ENCODE data around the gene CD248. TPM values are rescaled to one million over a fixed set of nuclear protein-coding genes. Genes with fewer than 3 reads are reported as not detected.
"Not testable (repeated sequence)": the region's sequence is repeated elsewhere in the genome, so short reads cannot be mapped to it uniquely, and the experiment has no call there.

The CD248 gene
- 1.5 TPM for total RNA-seq

GRCh38 chr11:66316849-66317251, at the start of gene CD248:
Gene CD248 (minus strand): TSS chr11:66317044. CDS start chr11:66317027, 17 bp downstream.
- Histone ChIP-seq H3K9me3 (ENCODE audit: low read depth, low read length) (no peaks in the 10 kb centered on the region), H3K4me1 (ENCODE audit: insufficient read depth, low read length) (peaks cover 47% of the 10 kb centered on the region), H3K4me3 (ENCODE audit: low read length) (no peak within 1 kb of the TSS), H3K27me3 (ENCODE audit: insufficient read depth, low read length) (no peaks in the 10 kb centered on the region)

DNA sequence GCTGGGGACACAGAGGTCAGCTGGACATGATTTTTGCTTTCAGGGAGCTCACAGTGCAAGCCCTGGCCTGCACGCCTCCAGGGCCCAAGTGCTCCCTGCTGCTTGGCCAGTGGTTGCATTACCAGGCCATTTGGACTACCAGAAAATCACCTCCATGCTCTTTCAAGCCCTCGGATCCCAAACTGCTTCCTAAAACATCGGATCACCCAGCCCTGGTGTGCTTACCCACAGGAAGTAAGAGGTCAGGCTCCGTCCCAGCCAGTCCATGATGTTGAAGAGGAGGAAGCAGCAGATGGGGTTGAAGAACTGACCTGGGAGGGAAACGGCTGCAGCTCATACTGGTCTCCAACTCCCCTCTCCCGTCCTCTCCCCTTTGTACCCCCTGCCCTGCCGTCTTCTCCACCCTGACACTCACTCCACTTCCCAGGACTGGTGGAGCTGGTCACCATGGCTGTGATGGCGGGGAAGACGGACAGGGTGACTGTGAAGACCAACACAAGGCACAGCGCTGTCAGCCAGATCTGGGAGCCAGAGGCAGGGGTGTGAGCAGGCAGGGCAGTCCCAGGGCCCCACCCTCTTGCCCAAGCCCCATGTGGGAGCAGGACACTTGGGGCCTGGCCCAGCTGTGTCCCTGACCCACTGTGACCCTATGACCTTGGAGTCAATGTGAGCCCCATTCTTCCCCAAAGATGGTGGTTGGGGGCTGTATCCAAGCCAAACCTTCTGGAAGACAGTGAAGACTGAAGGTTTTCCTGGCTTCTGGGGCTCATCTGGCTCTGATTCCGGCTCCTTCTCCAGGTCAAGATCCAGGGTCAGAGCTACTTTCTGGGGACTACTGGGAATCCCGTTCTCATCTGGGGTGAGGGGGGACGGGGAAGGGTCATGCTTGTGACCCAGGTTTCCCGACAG, 49.1 kb upstream of the CD248 start:
- Histone ChIP-seq H3K4me3 (ENCODE audit: low read length) (no peak overlapping the region), H3K27me3 (ENCODE audit: insufficient read depth, low read length) (no peaks in the 10 kb centered on the region), H3K9me3 (ENCODE audit: low read depth, low read length) (no peaks in the 10 kb centered on the region), H3K4me1 (ENCODE audit: insufficient read depth, low read length) (peaks cover 2% of the 10 kb centered on the region)

DNA sequence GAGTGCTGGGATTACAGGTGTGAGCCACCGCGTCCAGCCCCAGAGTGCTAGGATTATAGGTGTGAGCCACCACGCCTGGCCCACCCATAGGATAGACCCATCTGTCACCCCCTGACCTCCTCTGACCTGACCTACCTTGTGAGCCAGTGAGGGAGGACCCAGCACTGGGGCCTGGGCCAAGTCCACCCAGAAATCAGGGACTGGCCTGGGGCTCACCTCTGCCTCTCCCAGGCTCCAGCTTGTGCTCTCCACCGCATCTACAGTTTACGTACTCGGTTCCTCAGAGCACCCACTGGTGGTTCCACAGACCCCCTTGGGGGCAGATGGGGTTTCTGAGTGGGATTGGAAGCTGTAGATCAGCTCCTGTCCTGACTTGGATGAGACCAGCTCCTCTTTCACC, 48.3 kb upstream of the CD248 start:
- Histone ChIP-seq H3K27me3 (ENCODE audit: insufficient read depth, low read length) (no peaks in the 10 kb centered on the region), H3K9me3 (ENCODE audit: low read depth, low read length) (no peaks in the 10 kb centered on the region), H3K4me3 (ENCODE audit: low read length) (no peak overlapping the region), H3K4me1 (ENCODE audit: insufficient read depth, low read length) (no peaks in the 10 kb centered on the region)

- no peaks in the 10 kb centered on the region for H3K9me3 ChIP-seq (ENCODE audit: low read depth, low read length)
- H3K4me1 ChIP-seq (ENCODE audit: insufficient read depth, low read length) = no peaks in the 10 kb centered on the region
- no peaks in the 10 kb centered on the region for H3K27me3 ChIP-seq (ENCODE audit: insufficient read depth, low read length)
- no peak overlapping the region for H3K4me3 ChIP-seq (ENCODE audit: low read length)
Measured at GRCh38 chr11:66363805-66364535, 47.1 kb upstream of the CD248 start.

- no peaks in the 10 kb centered on the region for H3K9me3 ChIP-seq (ENCODE audit: low read depth, low read length)
- no peak overlapping the region for H3K4me3 ChIP-seq (ENCODE audit: low read length)
- H3K27me3 ChIP-seq (ENCODE audit: insufficient read depth, low read length) = no peaks in the 10 kb centered on the region
- no peaks in the 10 kb centered on the region for H3K4me1 ChIP-seq (ENCODE audit: insufficient read depth, low read length)
Measured at GRCh38 chr11:66363187-66363601, 46.4 kb upstream of the CD248 start.

DNA sequence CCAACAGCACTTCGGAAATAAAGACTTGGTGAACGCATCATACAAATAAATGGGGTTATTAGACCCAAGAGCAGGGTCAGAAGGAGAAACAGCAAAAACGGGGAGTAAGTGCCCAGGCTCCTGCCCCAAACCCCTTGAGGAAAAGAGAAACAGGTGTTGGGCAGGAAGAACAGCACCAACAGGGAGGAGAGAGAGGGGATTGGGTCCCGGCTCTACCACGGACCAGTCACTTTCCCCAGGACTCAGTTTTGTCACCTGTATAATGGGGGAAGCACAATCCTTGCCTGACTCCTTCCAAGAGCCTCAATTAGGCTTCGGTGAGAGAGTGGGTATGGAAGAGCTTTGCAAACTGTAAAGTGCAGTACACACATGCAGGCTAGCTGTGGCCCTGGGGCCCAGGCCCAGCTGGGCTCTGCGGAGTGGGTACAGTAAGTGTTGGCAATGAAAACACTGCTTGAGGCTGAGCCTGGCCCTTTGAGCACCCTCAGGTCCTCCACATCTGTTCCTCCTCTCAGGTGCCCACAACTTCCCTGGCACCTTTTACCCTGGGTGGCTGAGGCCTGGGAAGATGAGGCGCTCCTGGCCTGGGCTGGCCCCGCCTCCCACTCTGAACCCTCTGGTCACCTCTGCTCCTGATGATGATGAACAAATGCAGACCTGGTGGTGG, 45.8 kb upstream of the CD248 start:
- Histone ChIP-seq H3K4me3 (ENCODE audit: low read length) (no peak overlapping the region), H3K4me1 (ENCODE audit: insufficient read depth, low read length) (no peaks in the 10 kb centered on the region), H3K27me3 (ENCODE audit: insufficient read depth, low read length) (no peaks in the 10 kb centered on the region), H3K9me3 (ENCODE audit: low read depth, low read length) (no peaks in the 10 kb centered on the region)

GRCh38 chr11:66361502-66361941, 44.7 kb upstream of the CD248 start:
- no peaks in the 10 kb centered on the region for H3K27me3 ChIP-seq (ENCODE audit: insufficient read depth, low read length)
- no peaks in the 10 kb centered on the region for H3K9me3 ChIP-seq (ENCODE audit: low read depth, low read length)
- no peaks in the 10 kb centered on the region for H3K4me1 ChIP-seq (ENCODE audit: insufficient read depth, low read length)
- H3K4me3 ChIP-seq (ENCODE audit: low read length) = no peak overlapping the region

DNA sequence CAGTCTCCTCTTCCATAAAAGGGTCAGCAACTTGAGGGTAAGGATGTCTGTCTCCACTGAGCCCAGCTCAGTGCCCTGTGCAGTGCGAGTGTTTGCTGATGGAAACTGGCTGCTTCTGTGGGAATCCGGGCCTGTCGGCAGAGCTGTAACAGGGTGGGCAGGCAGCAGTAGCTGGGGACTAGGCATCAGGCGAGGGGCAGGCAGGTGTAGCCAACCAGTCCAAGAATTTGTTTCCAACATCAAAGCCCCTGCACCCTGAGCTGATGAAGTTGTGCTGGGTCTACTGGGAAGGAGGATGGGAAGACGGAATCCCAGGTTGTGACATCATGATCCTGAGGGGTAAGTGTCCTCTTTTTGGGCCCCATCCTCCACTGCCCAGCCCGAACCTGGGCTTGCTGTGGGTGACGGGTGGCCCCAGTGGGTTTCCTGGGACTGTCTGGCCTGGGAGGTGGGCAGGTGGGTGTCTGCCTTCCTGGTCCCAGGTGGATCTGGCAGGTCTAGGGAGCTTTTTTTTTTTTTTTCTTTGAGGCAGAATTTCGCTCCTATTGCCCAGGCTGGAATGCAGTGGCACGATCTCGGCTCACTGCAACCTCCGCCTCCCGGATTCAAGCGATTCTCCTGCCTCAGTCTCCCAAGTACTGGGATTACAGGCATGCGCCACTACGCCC, 43.7 kb upstream of the CD248 start:
- Histone ChIP-seq H3K4me1 (ENCODE audit: insufficient read depth, low read length) (no peaks in the 10 kb centered on the region), H3K9me3 (ENCODE audit: low read depth, low read length) (no peaks in the 10 kb centered on the region), H3K4me3 (ENCODE audit: low read length) (no peak overlapping the region), H3K27me3 (ENCODE audit: insufficient read depth, low read length) (no peaks in the 10 kb centered on the region)

DNA sequence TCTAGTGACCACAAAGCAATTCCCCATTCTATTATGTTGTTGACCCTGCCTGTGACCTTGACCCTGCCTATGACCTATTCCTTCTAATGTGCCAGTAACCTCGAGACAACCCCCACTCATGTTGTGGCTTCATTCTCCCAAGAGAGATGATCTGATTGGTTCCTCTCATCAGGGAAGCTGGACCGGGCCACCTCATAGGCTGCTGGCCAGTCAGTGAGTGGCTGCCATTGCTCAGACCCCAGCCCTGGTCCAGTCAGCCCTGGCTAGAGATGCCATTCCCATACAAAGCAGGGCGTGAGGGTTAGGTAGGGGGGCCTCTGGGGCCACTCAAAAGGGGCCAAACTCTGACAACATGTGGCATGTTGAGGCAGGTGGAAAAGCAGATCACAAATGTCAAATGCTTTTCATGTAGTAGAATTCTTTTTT, 42.8 kb upstream of the CD248 start:
- no peaks in the 10 kb centered on the region for H3K9me3 ChIP-seq (ENCODE audit: low read depth, low read length)
- H3K4me1 ChIP-seq (ENCODE audit: insufficient read depth, low read length) = no peaks in the 10 kb centered on the region
- no peak overlapping the region for H3K4me3 ChIP-seq (ENCODE audit: low read length)
- H3K27me3 ChIP-seq (ENCODE audit: insufficient read depth, low read length) = no peaks in the 10 kb centered on the region

GRCh38 chr11:66350560-66351235, 33.9 kb upstream of the CD248 start:
- H3K4me3 ChIP-seq (ENCODE audit: low read length); H3K27me3 ChIP-seq (ENCODE audit: insufficient read depth, low read length); H3K9me3 ChIP-seq (ENCODE audit: low read depth, low read length): not testable (repeated sequence)
- H3K4me1 ChIP-seq (ENCODE audit: insufficient read depth, low read length) = peaks cover 22% of the 10 kb centered on the region

- H3K9me3 ChIP-seq (ENCODE audit: low read depth, low read length) = no peaks in the 10 kb centered on the region
- no peaks in the 10 kb centered on the region for H3K27me3 ChIP-seq (ENCODE audit: insufficient read depth, low read length)
- H3K4me1 ChIP-seq (ENCODE audit: insufficient read depth, low read length) = peaks cover 36% of the 10 kb centered on the region
- no peak overlapping the region for H3K4me3 ChIP-seq (ENCODE audit: low read length)
Measured at GRCh38 chr11:66349084-66349386, 32.2 kb upstream of the CD248 start.

- Histone ChIP-seq H3K4me1 (ENCODE audit: insufficient read depth, low read length) (peaks cover 46% of the 10 kb centered on the region), H3K4me3 (ENCODE audit: low read length) (peak within 1 kb of the TSS; percentile 61), H3K27me3 (ENCODE audit: insufficient read depth, low read length) (no peaks in the 10 kb centered on the region), H3K9me3 (ENCODE audit: low read depth, low read length) (no peaks in the 10 kb centered on the region)
Measured at GRCh38 chr11:66347425-66348276, 30.8 kb upstream of the CD248 start, which contains the start of gene B4GAT1. Gene B4GAT1 (minus strand): TSS chr11:66347629. CDS start chr11:66347545, 84 bp downstream.

DNA sequence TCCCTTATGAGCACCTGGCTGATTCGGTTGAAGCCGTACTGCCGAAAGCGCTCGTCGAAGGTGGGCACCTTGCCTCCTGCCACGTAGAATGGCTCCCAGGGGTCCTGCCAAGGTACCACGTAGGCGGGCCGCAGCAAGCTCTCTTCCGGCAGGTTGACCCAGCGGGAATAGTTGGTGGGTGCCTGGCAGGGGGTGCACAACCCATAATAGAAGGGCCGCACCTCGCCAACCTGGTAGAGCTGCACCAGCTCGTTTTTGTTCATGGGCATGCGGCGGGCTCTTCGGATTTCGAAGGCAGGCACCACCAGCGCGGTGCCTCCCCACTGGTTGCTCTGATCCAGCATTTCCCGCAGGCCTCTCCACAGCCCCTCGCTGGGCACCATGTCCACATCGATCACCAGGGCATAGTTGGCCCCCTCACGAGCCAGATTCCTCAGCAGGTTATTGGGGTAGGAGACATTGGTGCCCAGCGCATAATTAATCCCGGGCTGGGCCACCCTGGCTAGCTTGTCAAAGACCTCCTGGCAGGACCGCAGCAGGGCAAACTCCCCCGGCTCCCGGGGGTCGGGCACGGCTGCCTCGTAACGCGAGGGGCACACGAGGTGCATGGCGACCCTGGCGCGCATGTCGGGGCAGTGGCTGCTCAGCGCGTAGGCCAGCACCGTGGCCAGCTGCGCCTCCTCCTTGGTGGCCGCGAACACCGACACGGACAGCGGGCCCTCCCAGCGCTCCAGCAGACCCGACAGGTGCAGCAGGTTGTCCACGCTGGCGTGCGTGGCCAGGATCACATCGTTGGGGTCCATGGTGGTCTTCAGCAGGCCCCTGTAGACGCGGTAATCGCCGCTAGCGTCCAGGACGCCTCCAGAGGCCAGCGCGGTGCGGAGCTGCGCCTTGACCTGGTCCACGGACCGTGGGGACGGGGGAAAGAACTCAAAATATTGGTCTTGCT, 29.9 kb upstream of the CD248 start:
- H3K4me1 ChIP-seq (ENCODE audit: insufficient read depth, low read length) = peaks cover 46% of the 10 kb centered on the region
- H3K4me3 ChIP-seq (ENCODE audit: low read length) = peak overlapping the region; percentile 44
- H3K9me3 ChIP-seq (ENCODE audit: low read depth, low read length) = no peaks in the 10 kb centered on the region
- H3K27me3 ChIP-seq (ENCODE audit: insufficient read depth, low read length) = no peaks in the 10 kb centered on the region

All from mononuclear cell (primary cell).